Neural cell (in vitro differentiated cells): Measurements from ENCODE around the gene AOAH. TPM values are rescaled to one million over a fixed set of nuclear protein-coding genes. Genes with fewer than 3 reads are reported as not detected.

ENCODE experiments used
- H2AFZ ChIP-seq: fragments of 200-600, 300-800 bp; sonication (generic), shearing (Covaris generic); 2 replicates; pipeline ENCODE4 v1.6.0; 2014; ENCODE audit warnings: low read depth, mild to moderate bottlenecking, antibody characterized with exemption, low read length, moderate library complexity
- H3F3A ChIP-seq: fragments of 200-600 bp; shearing (Covaris generic); 2 replicates; pipeline ENCODE4 v1.6.1; 2016; ENCODE audit warnings: mild to moderate bottlenecking, moderate library complexity, mixed read lengths, antibody characterized with exemption, low read length; ENCODE audit not compliant: insufficient read depth, poor library complexity, severe bottlenecking
- H3K27ac ChIP-seq: fragments of 200-600, 300-800 bp; sonication (generic), shearing (Covaris generic); 2 replicates; pipeline ENCODE4 v1.5.1; 2014; ENCODE audit warnings: mild to moderate bottlenecking, low read length, moderate library complexity
- H3K27me3 ChIP-seq: fragments of 300-800, 200-600 bp; sonication (generic), shearing (Covaris generic); 2 replicates; pipeline ENCODE4 v1.6.0; 2014; ENCODE audit warnings: mild to moderate bottlenecking, low read depth, low read length, moderate library complexity; ENCODE audit not compliant: insufficient read depth
- H3K36me3 ChIP-seq: fragments of 300-800, 200-600 bp; sonication (generic), shearing (Covaris generic); 2 replicates; pipeline ENCODE4 v1.5.1; 2014; ENCODE audit warnings: mild to moderate bottlenecking, antibody characterized with exemption, low read length, moderate library complexity; ENCODE audit not compliant: insufficient read depth
- H3K4me2 ChIP-seq: fragments of 300-800, 200-600 bp; sonication (generic), shearing (Covaris generic); 2 replicates; pipeline ENCODE4 v1.6.0; 2014; ENCODE audit warnings: mild to moderate bottlenecking, low read length
- H3K4me3 ChIP-seq: fragments of 300-800, 200-600 bp; sonication (generic), shearing (Covaris generic); 2 replicates; pipeline ENCODE4 v1.5.1; 2014; ENCODE audit warnings: mild to moderate bottlenecking, low read length, moderate library complexity
- H3K79me2 ChIP-seq: fragments of 200-600 bp; shearing (Covaris generic); replicated peaks from 2 replicates; pipeline ENCODE4 v1.6.0; 2014; ENCODE audit warnings: mild to moderate bottlenecking, low read length, moderate library complexity; ENCODE audit not compliant: insufficient read depth
- H3K9ac ChIP-seq: fragments of 300-800, 200-600 bp; sonication (generic), shearing (Covaris generic); 2 replicates; pipeline ENCODE4 v1.6.1; 2016; ENCODE audit warnings: mild to moderate bottlenecking, low read length, mixed read lengths
- H3K9me2 ChIP-seq: fragments of 200-600 bp; shearing (Covaris generic); 2 replicates; pipeline ENCODE4 v1.6.1; 2016; ENCODE audit warnings: mild to moderate bottlenecking, low read length, mixed read lengths; ENCODE audit not compliant: insufficient read depth
- H3K9me3 ChIP-seq: fragments of 200-600, 300-800 bp; sonication (generic), shearing (Covaris generic); 2 replicates; pipeline ENCODE4 v1.6.1; 2016; ENCODE audit warnings: mild to moderate bottlenecking, mixed run types, low read length, moderate library complexity, mixed read lengths
- H4K20me1 ChIP-seq: fragments of 200-600 bp; shearing (Covaris generic); 2 replicates; pipeline ENCODE4 v1.6.1; 2016; ENCODE audit warnings: mild to moderate bottlenecking, mixed run types; ENCODE audit not compliant: insufficient read depth
- EP300 ChIP-seq: fragments of 450-650 bp; conservative IDR thresholded peaks from 2 replicates; pipeline ENCODE4 v1.6.1; 2014; ENCODE audit warnings: antibody characterized with exemption, mild to moderate bottlenecking, moderate library complexity; ENCODE audit not compliant: poor library complexity, severe bottlenecking
- EZH2 ChIP-seq: fragments of 200-600, 300-800 bp; shearing (Covaris generic), sonication (generic); IDR thresholded peaks from 2 replicates; pipeline ENCODE4 v1.6.1; 2014; ENCODE audit warnings: antibody characterized with exemption, low read length, borderline replicate concordance, mild to moderate bottlenecking; ENCODE audit not compliant: insufficient read depth, poor library complexity, severe bottlenecking
- MXI1 ChIP-seq: fragments of 450-650 bp; conservative IDR thresholded peaks from 2 replicates; pipeline ENCODE4 v1.6.1; 2014; ENCODE audit warnings: antibody characterized with exemption, mild to moderate bottlenecking; ENCODE audit not compliant: poor library complexity, severe bottlenecking
- POLR2AphosphoS5 ChIP-seq: IDR thresholded peaks from 2 replicates; pipeline ENCODE4 v1.6.1; 2012
- RAD21 ChIP-seq: fragments of 450-650 bp; conservative IDR thresholded peaks from 2 replicates; pipeline ENCODE4 v1.6.1; 2014; ENCODE audit warnings: antibody characterized with exemption, mild to moderate bottlenecking, moderate library complexity
- SMC3 ChIP-seq: fragments of 450-650 bp; conservative IDR thresholded peaks from 2 replicates; pipeline ENCODE4 v1.6.1; 2014; ENCODE audit warnings: antibody characterized with exemption, mild to moderate bottlenecking, moderate library complexity; ENCODE audit not compliant: poor library complexity
- TAF1 ChIP-seq: IDR thresholded peaks from 2 replicates; pipeline ENCODE4 v1.6.1; 2012; ENCODE audit warnings: low read depth
- polyA plus RNA-seq: library from polyadenylated mRNA; depleted of rRNA; stranded (reverse); fragments of >200 nt; gene quantifications from 2 replicates; pipeline ENCODE4 v1.2.3, GENCODE V29; 2014
- TF ChIP-seq, protein P1 (sequence below): fragments of 450-650 bp; IDR thresholded peaks from 2 replicates; pipeline ENCODE4 v1.5.1; 2014; ENCODE audit warnings: antibody characterized with exemption, mild to moderate bottlenecking, moderate library complexity; ENCODE audit not compliant: poor library complexity, severe bottlenecking
- TF ChIP-seq, protein P2 (sequence below): IDR thresholded peaks from 2 replicates; pipeline ENCODE4 v1.6.1; 2012; ENCODE audit warnings: borderline replicate concordance

Gene AOAH
- polyA plus RNA-seq, 1 donor from 2014 or later = 4.3 TPM

DNA sequence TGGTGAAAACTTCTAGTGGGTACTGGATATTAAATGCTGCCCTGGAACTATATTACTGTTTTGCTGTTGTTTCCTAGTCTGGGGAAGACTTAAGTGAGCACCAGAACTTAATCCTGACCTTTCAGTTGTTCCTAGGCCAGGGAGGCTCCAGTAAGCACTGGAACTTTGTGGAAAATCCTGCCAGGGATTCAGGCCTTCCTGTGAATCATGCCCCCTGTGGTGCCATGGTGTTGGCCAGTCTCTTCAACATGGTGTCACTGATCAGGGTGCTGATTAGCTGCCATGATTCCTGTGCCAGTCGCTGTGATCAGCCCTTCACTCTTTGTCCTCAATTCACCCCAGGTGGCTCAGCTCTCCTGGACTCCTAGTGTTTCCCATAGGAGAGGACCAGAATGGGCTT lies 8.5 kb upstream of the AOAH start:
- Histone ChIP-seq H3K79me2 (no peaks in the 10 kb centered on the region), H3K9me2 (no peaks in the 10 kb centered on the region), H3K27me3 (no peaks in the 10 kb centered on the region), H3K36me3 (no peaks in the 10 kb centered on the region), H3K4me3 (no peak overlapping the region), H3K9me3 (no peaks in the 10 kb centered on the region), H3F3A (no peaks in the 10 kb centered on the region), H3K27ac (no peak overlapping the region), H4K20me1 (no peaks in the 10 kb centered on the region), H2AFZ (no peak overlapping the region), H3K9ac (no peak overlapping the region), H3K4me2 (no peak overlapping the region)
- TF ChIP-seq, protein P1, sequence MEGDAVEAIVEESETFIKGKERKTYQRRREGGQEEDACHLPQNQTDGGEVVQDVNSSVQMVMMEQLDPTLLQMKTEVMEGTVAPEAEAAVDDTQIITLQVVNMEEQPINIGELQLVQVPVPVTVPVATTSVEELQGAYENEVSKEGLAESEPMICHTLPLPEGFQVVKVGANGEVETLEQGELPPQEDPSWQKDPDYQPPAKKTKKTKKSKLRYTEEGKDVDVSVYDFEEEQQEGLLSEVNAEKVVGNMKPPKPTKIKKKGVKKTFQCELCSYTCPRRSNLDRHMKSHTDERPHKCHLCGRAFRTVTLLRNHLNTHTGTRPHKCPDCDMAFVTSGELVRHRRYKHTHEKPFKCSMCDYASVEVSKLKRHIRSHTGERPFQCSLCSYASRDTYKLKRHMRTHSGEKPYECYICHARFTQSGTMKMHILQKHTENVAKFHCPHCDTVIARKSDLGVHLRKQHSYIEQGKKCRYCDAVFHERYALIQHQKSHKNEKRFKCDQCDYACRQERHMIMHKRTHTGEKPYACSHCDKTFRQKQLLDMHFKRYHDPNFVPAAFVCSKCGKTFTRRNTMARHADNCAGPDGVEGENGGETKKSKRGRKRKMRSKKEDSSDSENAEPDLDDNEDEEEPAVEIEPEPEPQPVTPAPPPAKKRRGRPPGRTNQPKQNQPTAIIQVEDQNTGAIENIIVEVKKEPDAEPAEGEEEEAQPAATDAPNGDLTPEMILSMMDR = no peak
- TF ChIP-seq EP300 (no peak), SMC3 (no peak), EZH2 (no peak), MXI1 (no peak), TAF1 (no peak), RAD21 (no peak)
- TF ChIP-seq, protein P2, sequence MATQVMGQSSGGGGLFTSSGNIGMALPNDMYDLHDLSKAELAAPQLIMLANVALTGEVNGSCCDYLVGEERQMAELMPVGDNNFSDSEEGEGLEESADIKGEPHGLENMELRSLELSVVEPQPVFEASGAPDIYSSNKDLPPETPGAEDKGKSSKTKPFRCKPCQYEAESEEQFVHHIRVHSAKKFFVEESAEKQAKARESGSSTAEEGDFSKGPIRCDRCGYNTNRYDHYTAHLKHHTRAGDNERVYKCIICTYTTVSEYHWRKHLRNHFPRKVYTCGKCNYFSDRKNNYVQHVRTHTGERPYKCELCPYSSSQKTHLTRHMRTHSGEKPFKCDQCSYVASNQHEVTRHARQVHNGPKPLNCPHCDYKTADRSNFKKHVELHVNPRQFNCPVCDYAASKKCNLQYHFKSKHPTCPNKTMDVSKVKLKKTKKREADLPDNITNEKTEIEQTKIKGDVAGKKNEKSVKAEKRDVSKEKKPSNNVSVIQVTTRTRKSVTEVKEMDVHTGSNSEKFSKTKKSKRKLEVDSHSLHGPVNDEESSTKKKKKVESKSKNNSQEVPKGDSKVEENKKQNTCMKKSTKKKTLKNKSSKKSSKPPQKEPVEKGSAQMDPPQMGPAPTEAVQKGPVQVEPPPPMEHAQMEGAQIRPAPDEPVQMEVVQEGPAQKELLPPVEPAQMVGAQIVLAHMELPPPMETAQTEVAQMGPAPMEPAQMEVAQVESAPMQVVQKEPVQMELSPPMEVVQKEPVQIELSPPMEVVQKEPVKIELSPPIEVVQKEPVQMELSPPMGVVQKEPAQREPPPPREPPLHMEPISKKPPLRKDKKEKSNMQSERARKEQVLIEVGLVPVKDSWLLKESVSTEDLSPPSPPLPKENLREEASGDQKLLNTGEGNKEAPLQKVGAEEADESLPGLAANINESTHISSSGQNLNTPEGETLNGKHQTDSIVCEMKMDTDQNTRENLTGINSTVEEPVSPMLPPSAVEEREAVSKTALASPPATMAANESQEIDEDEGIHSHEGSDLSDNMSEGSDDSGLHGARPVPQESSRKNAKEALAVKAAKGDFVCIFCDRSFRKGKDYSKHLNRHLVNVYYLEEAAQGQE = no peak

DNA sequence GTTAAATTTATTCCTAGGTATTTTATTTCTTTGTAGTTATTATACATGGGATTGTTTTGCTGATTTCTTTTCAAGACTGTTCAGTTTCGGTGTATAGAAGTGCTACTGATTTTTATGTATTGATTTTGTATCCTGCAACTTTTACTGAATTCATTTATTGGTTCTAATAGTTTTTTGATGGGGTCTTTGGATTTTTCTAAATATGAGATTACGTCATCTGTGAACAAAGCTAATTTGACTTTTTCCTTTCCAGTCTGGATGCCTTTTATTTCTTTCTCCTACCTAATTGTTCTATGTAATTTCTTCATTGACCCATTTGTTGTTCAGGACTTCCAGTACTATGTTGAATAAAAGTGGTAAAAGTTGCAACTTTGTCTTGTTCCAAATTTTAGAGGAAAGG lies 5.8 kb upstream of the AOAH start:
- Histone ChIP-seq H3K36me3 (no peaks in the 10 kb centered on the region), H4K20me1 (no peaks in the 10 kb centered on the region), H3K4me3 (no peak overlapping the region), H3K27me3 (no peaks in the 10 kb centered on the region), H3K27ac (no peak overlapping the region), H3K9me3 (no peaks in the 10 kb centered on the region), H3K9ac (no peak overlapping the region), H3K79me2 (no peaks in the 10 kb centered on the region), H3K4me2 (no peak overlapping the region), H2AFZ (no peak overlapping the region), H3F3A (no peaks in the 10 kb centered on the region), H3K9me2 (no peaks in the 10 kb centered on the region)
- no peak for TF ChIP-seq POLR2AphosphoS5
- TF ChIP-seq EP300 = no peak
- TF ChIP-seq, protein P1 = no peak
- TF ChIP-seq SMC3 = no peak
- TF ChIP-seq, protein P2 = no peak
- TF ChIP-seq MXI1 = no peak
- TF ChIP-seq RAD21 = no peak
- TF ChIP-seq TAF1 = no peak
